Stomach (tissue), 4 donors: Measurements from ENCODE around the gene AATK.

Experiments
- CTCF ChIP-seq, 7 experiments: fragments of 450-650 bp in 4 of 7; fragments of 200-600 bp in 3 of 7; sonication (generic) in 3 of 7; IDR thresholded peaks; one replicate each; pipeline ENCODE4 v1.5.1; 2016 to 2019; ENCODE audit warnings: antibody characterized with exemption in 7 of 7, control low read depth in 2 of 7, mild to moderate bottlenecking in 1 of 7
- EP300 ChIP-seq: sonication (generic); formaldehyde crosslinking; IDR thresholded peaks from one replicate; pipeline ENCODE4 v1.6.1; 2017; ENCODE audit warnings: antibody characterized with exemption
- POLR2A ChIP-seq, 4 donors: fragments of 450-650 bp; IDR thresholded peaks; one replicate each; pipeline ENCODE4 v1.6.1; 2016; ENCODE audit warnings: antibody characterized with exemption in 4 of 4, control low read depth in 2 of 4, mild to moderate bottlenecking in 1 of 4, moderate library complexity in 1 of 4
- POLR2AphosphoS5 ChIP-seq, 3 donors: sonication (generic); formaldehyde crosslinking; IDR thresholded peaks; one replicate each; pipeline ENCODE4 v1.6.1; 2016; ENCODE audit warnings: antibody characterized with exemption in 3 of 3

GRCh38 chr17:81115219-81115618 lies 50.8 kb downstream of the AATK start:
- TF ChIP-seq CTCF (IDR thresholded peaks at IDR 0.05) (no peak), POLR2A (IDR thresholded peaks at IDR 0.05) (no peak), POLR2AphosphoS5 (IDR thresholded peaks at IDR 0.05) (no peak), EP300 (no peak)
